GM21515 (cell line): ENCODE measurements around the gene EPHA1.

Experiments used
- ATAC-seq: cut with Tn5 transposase; IDR thresholded peaks from one replicate; pipeline ENCODE4 v1.9.1; 2021; ENCODE audit not compliant: unreplicated experiment

Gene EPHA1

DNA sequence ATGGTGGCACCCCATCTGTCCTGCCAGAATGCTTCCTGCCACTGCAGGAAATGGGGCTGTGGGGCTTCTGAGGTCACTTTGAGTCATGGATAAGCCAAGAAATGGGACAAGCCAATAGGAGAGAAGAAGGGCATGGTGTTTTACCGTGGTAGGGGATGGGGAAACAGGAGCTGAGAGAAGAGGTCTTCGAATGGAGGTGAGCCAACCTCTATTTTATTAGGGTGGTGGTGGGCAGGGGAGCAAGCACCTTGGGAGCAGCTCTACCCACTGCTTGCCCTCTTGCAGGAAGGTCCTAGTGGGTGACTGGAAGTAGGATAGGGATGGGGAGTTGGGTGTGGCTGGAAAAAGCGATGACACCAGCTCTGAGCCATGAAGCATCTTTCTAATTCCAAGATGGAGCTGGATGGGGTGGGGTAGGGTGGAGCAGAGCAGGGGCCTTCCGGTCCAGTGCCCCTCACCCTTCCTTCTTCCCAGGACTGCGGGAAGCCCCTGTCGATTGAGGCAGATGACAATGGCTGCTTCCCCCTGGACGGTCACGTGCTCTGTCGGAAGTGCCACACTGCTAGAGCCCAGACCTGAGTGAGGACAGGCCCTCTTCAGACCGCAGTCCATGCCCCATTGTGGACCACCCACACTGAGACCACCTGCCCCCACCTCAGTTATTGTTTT is 18.4 kb downstream of the EPHA1 start:
- no peak for ATAC-seq

DNA sequence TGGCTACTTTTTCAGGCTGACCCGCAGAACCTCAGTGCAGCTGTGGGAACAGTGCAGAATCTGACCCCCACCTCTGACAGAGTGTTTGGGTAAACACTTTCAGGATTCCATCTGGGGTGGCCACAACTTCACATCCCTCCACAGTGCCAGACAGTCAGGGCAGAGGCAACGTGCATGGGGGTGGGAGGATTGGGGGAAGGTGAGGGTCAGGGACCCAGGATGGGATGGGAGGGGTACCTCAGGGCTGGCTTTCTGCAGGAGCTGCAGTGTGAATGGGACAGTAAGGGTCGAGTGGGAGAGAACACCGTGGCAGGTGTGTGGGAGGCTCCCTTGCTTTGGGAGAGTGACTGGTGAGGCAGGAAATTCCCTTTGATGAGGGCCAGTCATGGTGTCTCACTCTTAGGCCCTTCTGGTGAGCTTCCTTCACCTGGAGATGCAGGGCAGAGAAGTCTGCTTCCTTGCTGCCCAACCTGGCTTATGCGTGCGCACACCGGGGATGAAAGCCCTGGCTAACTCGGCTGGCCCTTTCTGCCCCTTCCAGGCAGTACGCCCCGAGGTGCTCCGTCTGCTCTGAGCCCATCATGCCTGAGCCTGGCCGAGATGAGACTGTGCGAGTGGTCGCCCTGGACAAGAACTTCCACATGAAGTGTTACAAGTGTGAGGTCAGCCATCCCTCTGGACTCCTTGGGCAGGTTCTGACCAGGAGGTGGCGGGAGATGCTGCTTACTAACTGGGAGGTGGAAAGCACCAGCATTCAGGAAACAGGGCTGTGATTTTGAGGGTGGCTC is 19.1 kb downstream of the EPHA1 start:
- ATAC-seq: no peak

DNA sequence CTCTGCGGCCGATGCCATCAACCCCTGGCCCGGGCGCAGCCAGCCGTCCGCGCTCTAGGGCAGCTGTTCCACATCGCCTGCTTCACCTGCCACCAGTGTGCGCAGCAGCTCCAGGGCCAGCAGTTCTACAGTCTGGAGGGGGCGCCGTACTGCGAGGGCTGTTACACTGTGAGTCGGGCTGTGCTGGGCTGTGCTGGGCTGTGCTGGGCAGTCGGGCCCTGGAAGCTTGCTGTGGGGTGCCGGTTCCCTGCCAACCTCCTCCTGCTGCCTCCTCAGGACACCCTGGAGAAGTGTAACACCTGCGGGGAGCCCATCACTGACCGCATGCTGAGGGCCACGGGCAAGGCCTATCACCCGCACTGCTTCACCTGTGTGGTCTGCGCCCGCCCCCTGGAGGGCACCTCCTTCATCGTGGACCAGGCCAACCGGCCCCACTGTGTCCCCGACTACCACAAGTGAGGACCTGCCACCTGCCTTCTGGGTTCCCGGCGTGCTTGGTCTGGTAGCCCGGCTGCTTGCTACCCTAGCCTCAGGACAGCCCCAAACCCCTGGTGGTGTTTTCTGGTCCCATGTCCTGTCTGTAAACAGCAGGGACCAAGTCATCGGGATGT is 20.1 kb downstream of the EPHA1 start:
- ATAC-seq: no peak

DNA sequence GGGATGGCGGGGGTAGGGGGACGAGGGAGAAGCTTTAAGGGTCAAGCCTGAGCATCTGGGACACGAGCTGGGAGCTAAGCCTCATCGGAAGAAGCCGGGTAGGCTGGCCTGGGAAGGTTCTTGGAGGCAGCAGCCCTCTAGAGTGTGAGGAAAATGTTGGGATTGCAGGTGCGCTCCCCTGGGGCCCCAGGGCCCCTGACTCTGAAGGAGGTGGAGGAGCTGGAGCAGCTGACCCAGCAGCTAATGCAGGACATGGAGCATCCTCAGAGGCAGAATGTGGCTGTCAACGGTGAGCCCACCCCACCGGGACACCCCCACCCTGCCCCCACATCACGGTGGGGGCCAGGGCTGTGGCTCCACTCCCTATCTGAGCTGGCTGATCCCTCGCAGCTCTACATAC is 20.6 kb downstream of the EPHA1 start:
- no peak for ATAC-seq

GRCh38 chr7:143387156-143387975 is 21.3 kb downstream of the EPHA1 start:
- no peak for ATAC-seq

GRCh38 chr7:143385891-143386781 is 22.5 kb downstream of the EPHA1 start:
- ATAC-seq: no peak

GRCh38 chr7:143384661-143385631 is 23.7 kb downstream of the EPHA1 start:
- no peak for ATAC-seq

GRCh38 chr7:143384148-143384547 is 24.5 kb downstream of the EPHA1 start:
- ATAC-seq: no peak

DNA sequence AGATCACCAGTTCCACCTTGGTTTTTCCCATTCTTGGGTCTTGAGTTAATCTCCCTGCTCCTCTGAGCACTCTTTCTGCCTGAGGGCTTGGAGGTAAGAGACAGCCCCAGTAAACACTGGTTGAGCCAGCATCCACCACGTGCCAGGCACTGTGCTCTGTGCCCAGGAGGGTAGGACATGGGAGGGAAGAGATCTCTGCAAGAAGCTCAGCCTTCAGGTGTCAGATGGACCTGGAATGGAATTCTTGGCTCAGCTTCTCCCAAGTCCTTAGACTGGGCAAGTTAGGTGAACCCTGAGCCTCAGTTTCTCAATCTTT is 25.1 kb downstream of the EPHA1 start:
- no peak for ATAC-seq

DNA sequence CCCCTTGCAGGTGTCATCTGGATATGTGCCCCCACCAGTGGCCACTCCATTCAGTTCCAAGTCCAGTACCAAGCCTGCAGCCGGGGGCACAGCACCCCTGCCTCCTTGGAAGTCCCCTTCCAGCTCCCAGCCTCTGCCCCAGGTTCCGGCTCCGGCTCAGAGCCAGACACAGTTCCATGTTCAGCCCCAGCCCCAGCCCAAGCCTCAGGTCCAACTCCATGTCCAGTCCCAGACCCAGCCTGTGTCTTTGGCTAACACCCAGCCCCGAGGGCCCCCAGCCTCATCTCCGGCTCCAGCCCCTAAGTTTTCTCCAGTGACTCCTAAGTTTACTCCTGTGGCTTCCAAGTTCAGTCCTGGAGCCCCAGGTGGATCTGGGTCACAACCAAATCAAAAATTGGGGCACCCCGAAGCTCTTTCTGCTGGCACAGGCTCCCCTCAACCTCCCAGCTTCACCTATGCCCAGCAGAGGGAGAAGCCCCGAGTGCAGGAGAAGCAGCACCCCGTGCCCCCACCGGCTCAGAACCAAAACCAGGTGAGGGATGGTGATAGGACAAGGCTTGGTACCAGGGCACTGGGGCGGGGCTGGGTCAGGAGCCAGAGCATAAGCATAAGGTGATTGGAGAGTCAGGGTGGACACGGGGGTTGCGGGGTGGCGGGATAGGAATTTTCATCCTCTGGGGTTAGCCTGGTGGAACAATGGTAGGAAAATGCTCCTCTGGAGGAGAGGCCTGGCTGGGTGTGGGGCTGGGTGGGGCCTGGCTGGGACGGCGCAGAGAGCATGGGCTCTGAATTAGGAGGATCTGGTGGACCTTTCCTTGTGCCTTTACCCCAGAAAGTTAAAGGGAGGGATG is 25.6 kb downstream of the EPHA1 start:
- no peak for ATAC-seq

- ATAC-seq: no peak
Measured at GRCh38 chr7:143382126-143382790, 26.4 kb downstream of the EPHA1 start.

GRCh38 chr7:143381427-143382125 is 27.1 kb downstream of the EPHA1 start:
- peak; percentile 9 for ATAC-seq

GRCh38 chr7:143380646-143381426 is 27.8 kb downstream of the EPHA1 start, which contains the start of gene ZYX:
TSS of gene ZYX (plus strand) at chr7:143381345. CDS start at chr7:143381572, 227 bp downstream.
- peak; percentile 78 for ATAC-seq

- peak; percentile 61 for ATAC-seq
Measured at GRCh38 chr7:143380260-143380645, 28.4 kb downstream of the EPHA1 start.

- ATAC-seq: peak; percentile 11
Measured at GRCh38 chr7:143379611-143380259, 28.9 kb downstream of the EPHA1 start.

GRCh38 chr7:143376396-143376795 is 32.3 kb downstream of the EPHA1 start:
- ATAC-seq: no peak
